Hepatocyte (in vitro differentiated cells): ENCODE data around the gene RAI1. TPM values are rescaled to one million over a fixed set of nuclear protein-coding genes. Genes with fewer than 3 reads are reported as not detected.
"Not testable (repeated sequence)": the region's sequence is repeated elsewhere in the genome, so short reads cannot be mapped to it uniquely, and the experiment has no call there.

Experiments
- DNase-seq: peaks from one replicate; pipeline ENCODE4 v3.0.0-alpha.2; 2016; ENCODE audit warnings: low spot score
- H2AFZ ChIP-seq: fragments of 200-600 bp; sonication (generic); 2 replicates; pipeline ENCODE4 v1.6.0; 2016; ENCODE audit warnings: antibody characterized with exemption, mild to moderate bottlenecking
- H3K27ac ChIP-seq: fragments of 200-600 bp; sonication (generic); 2 replicates; pipeline ENCODE4 v1.5.1; 2016; ENCODE audit warnings: mild to moderate bottlenecking
- H3K27me3 ChIP-seq: fragments of 200-600 bp; sonication (generic); 2 replicates; pipeline ENCODE4 v1.6.1; 2016
- H3K36me3 ChIP-seq: fragments of 200-600 bp; sonication (generic); replicated peaks from 2 replicates; pipeline ENCODE4 v1.5.1; 2016; ENCODE audit warnings: low read depth; ENCODE audit not compliant: insufficient read depth
- H3K4me1 ChIP-seq: fragments of 200-600 bp; sonication (generic); 2 replicates; pipeline ENCODE4 v1.5.1; 2016; ENCODE audit warnings: mild to moderate bottlenecking, moderate library complexity; ENCODE audit not compliant: insufficient read depth
- H3K4me2 ChIP-seq: fragments of 200-600 bp; sonication (generic); 2 replicates; pipeline ENCODE4 v1.6.0; 2016
- H3K4me3 ChIP-seq: fragments of 200-600 bp; sonication (generic); 2 replicates; pipeline ENCODE4 v1.5.1; 2016; ENCODE audit warnings: mild to moderate bottlenecking
- H3K79me2 ChIP-seq: fragments of 200-600 bp; sonication (generic); 2 replicates; pipeline ENCODE4 v1.6.0; 2017; ENCODE audit warnings: mild to moderate bottlenecking
- H3K9me2 ChIP-seq: fragments of 200-600 bp; sonication (generic); replicated peaks from 2 replicates; pipeline ENCODE4 v1.6.0; 2017; ENCODE audit warnings: mild to moderate bottlenecking; ENCODE audit not compliant: insufficient read depth
- H3K9me3 ChIP-seq: fragments of 200-600 bp; sonication (generic); 2 replicates; pipeline ENCODE4 v1.5.1; 2016; ENCODE audit warnings: low read depth, mild to moderate bottlenecking
- H4K20me1 ChIP-seq: fragments of 200-600 bp; sonication (generic); 2 replicates; pipeline ENCODE4 v1.6.0; 2016; ENCODE audit warnings: mild to moderate bottlenecking; ENCODE audit not compliant: insufficient read depth, poor library complexity, severe bottlenecking
- CTCF ChIP-seq: fragments of 200-600 bp; sonication (generic); IDR thresholded peaks from 2 replicates; pipeline ENCODE4 v1.5.1; 2016; ENCODE audit warnings: antibody characterized with exemption, mild to moderate bottlenecking; ENCODE audit not compliant: poor library complexity
- EZH2 ChIP-seq: fragments of 200-600 bp; sonication (generic); IDR thresholded peaks from 2 replicates; pipeline ENCODE4 v1.6.1; 2016; ENCODE audit warnings: antibody characterized with exemption, mild to moderate bottlenecking, borderline replicate concordance
- EZH2phosphoT487 ChIP-seq: fragments of 200-600 bp; sonication (generic); IDR thresholded peaks from one replicate; pipeline ENCODE4 v1.6.1; 2018; ENCODE audit warnings: antibody characterized with exemption, mild to moderate bottlenecking, low read depth, moderate library complexity; ENCODE audit not compliant: unreplicated experiment, severe bottlenecking
- WGBS: methylation state at CpG from one replicate; pipeline ENCODE4 v1.1.6; 2016; ENCODE audit warnings: low lambda C conversion rate; ENCODE audit errors: missing lambda C conversion rate; 5-methylcytosine and 5-hydroxymethylcytosine counted together
- polyA plus RNA-seq: library from polyadenylated mRNA; unstranded; fragments of >200 nt; fragmentation: Nextera tagmentation; extraction: Ambion mirVana; gene quantifications from 2 replicates; pipeline ENCODE4 v1.2.1, GENCODE V29; 2016
- total RNA-seq: library from RNA; depleted of rRNA; stranded (reverse); fragments of >200 nt; gene quantifications from 2 replicates; pipeline ENCODE4 v1.2.3, GENCODE V29; 2014

RAI1 gene
- total and polyA plus RNA-seq, 2 experiments from 2014 or later: 20.2 to 23.8 TPM

- no peak overlapping the region for H3K27ac ChIP-seq
- no peaks in the 10 kb centered on the region for H4K20me1 ChIP-seq
- WGBS: 65% methylated on average over 2 of the region's 2 CpGs
- no peak overlapping the region for H2AFZ ChIP-seq
- H3K4me3 ChIP-seq: no peak overlapping the region
- H3K27me3 ChIP-seq: no peaks in the 10 kb centered on the region
- H3K36me3 ChIP-seq: no peaks in the 10 kb centered on the region
- no peak overlapping the region for H3K4me2 ChIP-seq
- no peaks in the 10 kb centered on the region for H3K9me3 ChIP-seq
- H3K4me1 ChIP-seq: peaks cover 4% of the 10 kb centered on the region
- H3K79me2 ChIP-seq: peaks cover 12% of the 10 kb centered on the region
- H3K9me2 ChIP-seq: no peaks in the 10 kb centered on the region
- TF ChIP-seq EZH2phosphoT487 (no peak), EZH2 (no peak), CTCF (no peak)
- DNase-seq: no peak
Observed at GRCh38 chr17:17677299-17678040, 3.8 kb upstream of the RAI1 start.

GRCh38 chr17:17678063-17678699 lies 3.1 kb upstream of the RAI1 start:
- H3K9me3 ChIP-seq, H3K4me2 ChIP-seq, H2AFZ ChIP-seq, H3K27me3 ChIP-seq, H3K36me3 ChIP-seq, H3K4me3 ChIP-seq, H3K27ac ChIP-seq, H3K9me2 ChIP-seq, DNase-seq, H3K4me1 ChIP-seq, H4K20me1 ChIP-seq: not testable (repeated sequence)
- 91% methylated on average over 5 of the region's 5 CpGs for WGBS
- H3K79me2 ChIP-seq: peaks cover 20% of the 10 kb centered on the region

GRCh38 chr17:17679243-17679642 lies 2.0 kb upstream of the RAI1 start:
- DNase-seq: no peak
- Histone ChIP-seq H3K27ac (no peak overlapping the region), H3K79me2 (peaks cover 30% of the 10 kb centered on the region), H3K27me3 (no peaks in the 10 kb centered on the region), H3K4me2 (no peak overlapping the region), H3K9me2 (no peaks in the 10 kb centered on the region), H3K9me3 (no peaks in the 10 kb centered on the region), H3K4me1 (peaks cover 15% of the 10 kb centered on the region), H4K20me1 (no peaks in the 10 kb centered on the region), H2AFZ (no peak overlapping the region), H3K36me3 (no peaks in the 10 kb centered on the region), H3K4me3 (no peak overlapping the region)
- 90% methylated on average over 6 of the region's 6 CpGs for WGBS
- TF ChIP-seq CTCF: no peak
- no peak for TF ChIP-seq EZH2phosphoT487
- no peak for TF ChIP-seq EZH2

GRCh38 chr17:17679748-17680147 lies 1.5 kb upstream of the RAI1 start:
- Histone ChIP-seq H3K4me2 (no peak overlapping the region), H3K27ac (no peak overlapping the region), H3K4me3 (no peak overlapping the region), H3K9me3 (no peaks in the 10 kb centered on the region), H3K36me3 (no peaks in the 10 kb centered on the region), H3K9me2 (no peaks in the 10 kb centered on the region), H2AFZ (no peak overlapping the region), H3K79me2 (peaks cover 35% of the 10 kb centered on the region), H3K27me3 (no peaks in the 10 kb centered on the region), H4K20me1 (no peaks in the 10 kb centered on the region), H3K4me1 (peaks cover 16% of the 10 kb centered on the region)
- DNase-seq: no peak
- WGBS: 90% methylated on average over 6 of the region's 6 CpGs
- TF ChIP-seq CTCF: no peak
- TF ChIP-seq EZH2phosphoT487: no peak
- TF ChIP-seq EZH2: no peak
